KMS-11 (cell line): ENCODE results near the gene MMP25.

Source experiments
- H2AFZ ChIP-seq: fragments of 200-600 bp; sonication (generic); 2 replicates; pipeline ENCODE4 v1.6.1; 2016; ENCODE audit warnings: antibody characterized with exemption, mixed run types, low read depth
- H3K27ac ChIP-seq: fragments of 200-600 bp; sonication (generic); 2 replicates; pipeline ENCODE4 v1.6.1; 2016; ENCODE audit warnings: mild to moderate bottlenecking, mixed run types
- H3K27me3 ChIP-seq: fragments of 200-600 bp; sonication (generic); 2 replicates; pipeline ENCODE4 v1.6.1; 2017; ENCODE audit warnings: mild to moderate bottlenecking, low read depth, mixed run types, moderate library complexity; ENCODE audit not compliant: insufficient read depth
- H3K36me3 ChIP-seq: fragments of 200-600 bp; sonication (generic); 2 replicates; pipeline ENCODE4 v1.6.1; 2017; ENCODE audit warnings: mild to moderate bottlenecking, mixed run types; ENCODE audit not compliant: insufficient read depth
- H3K4me1 ChIP-seq: fragments of 200-600 bp; sonication (generic); 2 replicates; pipeline ENCODE4 v1.6.1; 2016; ENCODE audit warnings: mild to moderate bottlenecking, low read depth, mixed run types; ENCODE audit not compliant: poor library complexity, severe bottlenecking
- H3K4me2 ChIP-seq: fragments of 200-600 bp; sonication (generic); 2 replicates; pipeline ENCODE4 v1.7.0; 2016; ENCODE audit warnings: mild to moderate bottlenecking, mixed run types
- H3K4me3 ChIP-seq: fragments of 200-600 bp; sonication (generic); IDR thresholded peaks from 2 replicates; pipeline ENCODE4 v1.6.1; 2017; ENCODE audit warnings: low read depth, low read length, mixed read lengths; ENCODE audit not compliant: insufficient read depth
- H3K79me2 ChIP-seq: fragments of 200-600 bp; sonication (generic); 2 replicates; pipeline ENCODE4 v1.6.1; 2016; ENCODE audit warnings: low read depth, mixed run types; ENCODE audit not compliant: insufficient read depth
- H3K9ac ChIP-seq: fragments of 200-600 bp; sonication (generic); 2 replicates; pipeline ENCODE4 v1.6.1; 2016; ENCODE audit warnings: mild to moderate bottlenecking, mixed run types
- H4K20me1 ChIP-seq: fragments of 200-600 bp; sonication (generic); 2 replicates; pipeline ENCODE4 v1.6.1; 2016; ENCODE audit warnings: mild to moderate bottlenecking, mixed run types; ENCODE audit not compliant: insufficient read depth
- CTCF ChIP-seq: fragments of 200-600 bp; sonication (generic); conservative IDR thresholded peaks from 2 replicates; pipeline ENCODE4 v1.6.1; 2017; ENCODE audit warnings: low read depth, mild to moderate bottlenecking, antibody characterized with exemption, low read length, moderate library complexity, mixed read lengths

The MMP25 gene

GRCh38 chr16:3027983-3028715 is 18.2 kb upstream of the MMP25 start:
- H3K4me1 ChIP-seq, result peaks cover 30% of the 10 kb centered on the region
- H4K20me1 ChIP-seq, result no peaks in the 10 kb centered on the region
- no peaks in the 10 kb centered on the region for H3K36me3 ChIP-seq
- peak overlapping the region; percentile 82 for H3K4me2 ChIP-seq
- peak overlapping the region; percentile 29; the same call in 1 of the 2 replicates for H2AFZ ChIP-seq
- TF ChIP-seq CTCF, result peak; percentile 65
- H3K27me3 ChIP-seq, result peaks cover 48% of the 10 kb centered on the region
- H3K9ac ChIP-seq, result no peak overlapping the region
- no peaks in the 10 kb centered on the region for H3K79me2 ChIP-seq
- no peak overlapping the region for H3K4me3 ChIP-seq
- H3K27ac ChIP-seq, result no peak overlapping the region

DNA sequence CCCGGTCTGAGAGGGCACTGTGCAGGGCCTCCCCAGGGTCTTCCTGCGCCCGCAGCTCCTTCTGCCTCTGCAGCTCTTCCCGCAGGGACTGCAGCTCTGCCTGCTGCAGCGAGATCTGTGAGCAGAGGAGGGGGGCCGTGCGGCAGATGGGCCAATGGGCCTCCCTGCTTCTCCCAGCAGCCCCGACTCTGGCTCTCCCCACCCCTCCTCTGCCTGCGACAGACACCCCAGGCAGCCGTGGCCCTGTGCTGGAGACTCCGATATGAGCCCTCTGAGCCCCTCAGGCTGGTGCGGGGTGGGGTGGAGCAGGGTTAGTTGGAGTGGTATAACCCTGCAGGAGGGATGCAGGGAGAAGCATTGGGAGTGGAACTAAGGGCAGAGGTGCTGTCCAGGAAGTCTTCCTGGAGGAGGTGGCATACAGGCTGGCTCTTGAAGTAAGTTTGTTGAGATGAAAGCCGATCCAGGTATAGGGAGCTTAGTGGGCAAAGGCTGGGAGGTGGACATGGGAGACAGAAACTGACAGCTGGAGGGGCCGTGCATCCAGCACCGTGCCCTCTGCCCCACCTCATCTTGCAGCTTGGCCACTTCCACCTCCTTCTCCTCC is 17.5 kb upstream of the MMP25 start:
- no peaks in the 10 kb centered on the region for H4K20me1 ChIP-seq
- no peak overlapping the region for H2AFZ ChIP-seq
- no peak overlapping the region for H3K27ac ChIP-seq
- H3K79me2 ChIP-seq, result no peaks in the 10 kb centered on the region
- no peak overlapping the region for H3K9ac ChIP-seq
- peaks cover 36% of the 10 kb centered on the region for H3K4me1 ChIP-seq
- H3K36me3 ChIP-seq, result no peaks in the 10 kb centered on the region
- TF ChIP-seq CTCF, result no peak
- H3K4me2 ChIP-seq, result no peak overlapping the region
- H3K4me3 ChIP-seq, result no peak overlapping the region
- H3K27me3 ChIP-seq, result peaks cover 55% of the 10 kb centered on the region

GRCh38 chr16:3029491-3030221 is 16.7 kb upstream of the MMP25 start:
- Histone ChIP-seq H3K27me3 (peaks cover 62% of the 10 kb centered on the region), H3K4me1 (peaks cover 35% of the 10 kb centered on the region), H3K36me3 (no peaks in the 10 kb centered on the region), H3K4me3 (no peak overlapping the region), H3K9ac (no peak overlapping the region), H3K79me2 (no peaks in the 10 kb centered on the region), H4K20me1 (no peaks in the 10 kb centered on the region), H2AFZ (no peak overlapping the region; the same call in 1 of the 2 replicates), H3K4me2 (no peak overlapping the region; the same call in 1 of the 2 replicates), H3K27ac (no peak overlapping the region)
- no peak for TF ChIP-seq CTCF

- no peak overlapping the region for H3K4me3 ChIP-seq
These were observed 15.8 kb upstream of the MMP25 start for GRCh38 chr16:3030222-3031212.

More at GRCh38 chr16:3030222-3031212, 15.8 kb upstream of the MMP25 start:
- Histone ChIP-seq H3K27me3 (peaks cover 68% of the 10 kb centered on the region), H3K9ac (no peak overlapping the region), H2AFZ (no peak overlapping the region), H4K20me1 (no peaks in the 10 kb centered on the region), H3K27ac (no peak overlapping the region), H3K36me3 (no peaks in the 10 kb centered on the region), H3K79me2 (no peaks in the 10 kb centered on the region), H3K4me1 (peaks cover 29% of the 10 kb centered on the region), H3K4me2 (no peak overlapping the region)
- TF ChIP-seq CTCF, result no peak
